HEK293 (cell line): ENCODE measurements around the gene GALNT10.
A peak's percentile ranks its signal among the peaks of the same experiment; 100 is the strongest.

Source experiments
- CTCF ChIA-PET: fragments of 350-600 bp; formaldehyde crosslinking; extraction: SDS; loops from one replicate; lab custom pipeline; 2021; ENCODE audit warnings: antibody characterized with exemption; lab: Yijun Ruan, JAX
- POLR2A ChIA-PET: fragments of 300-600 bp; formaldehyde crosslinking; extraction: SDS; loops from one replicate; lab custom pipeline; 2020; ENCODE audit warnings: antibody characterized with exemption, inconsistent platforms; lab: Yijun Ruan, JAX
- H3K27ac ChIP-seq: fragments of 200-500 bp; sonication (Bioruptor generic); 2 replicates; pipeline ENCODE4 v1.5.1; 2014; ENCODE audit warnings: low read depth, low read length, control low read depth, inconsistent platforms; ENCODE audit errors: extremely low read depth
- H3K36me3 ChIP-seq, 2 experiments: fragments of 200-500 bp in 1 of 2; sonication (Bioruptor generic) in 1 of 2; 1 replicate in 1 of 2; 2 replicates in 1 of 2; pipeline ENCODE4 v1.5.1; 2014 to 2017; ENCODE audit warnings: inconsistent platforms in 2 of 2, low read length in 2 of 2; ENCODE audit not compliant: control insufficient read depth in 2 of 2, insufficient read depth in 1 of 2
- H3K4me1 ChIP-seq: fragments of 200-500 bp; sonication (Bioruptor generic); 2 replicates; pipeline ENCODE4 v1.5.1; 2014; ENCODE audit warnings: mild to moderate bottlenecking, low read length, inconsistent platforms; ENCODE audit not compliant: control insufficient read depth, insufficient read depth
- H3K4me3 ChIP-seq: 2 replicates; pipeline ENCODE4 v1.5.1; 2011; ENCODE audit warnings: low read depth, mild to moderate bottlenecking, control low read depth, low read length, moderate library complexity
- H3K9me3 ChIP-seq: fragments of 200-500 bp; sonication (Bioruptor generic); 2 replicates; pipeline ENCODE4 v1.5.1; 2014; ENCODE audit warnings: low read depth, low read length, inconsistent platforms; ENCODE audit not compliant: control insufficient read depth, insufficient read depth
- AEBP2 ChIP-seq: fragments of 450-650 bp; formaldehyde crosslinking; IDR thresholded peaks from 2 replicates; pipeline ENCODE4 v1.5.1; 2016; ENCODE audit warnings: missing biosample characterization, missing genetic modification characterization, borderline replicate concordance
- BCL11B ChIP-seq: fragments of 450-650 bp; formaldehyde crosslinking; IDR thresholded peaks from 2 replicates; pipeline ENCODE4 v1.5.1; 2016; ENCODE audit warnings: low read depth, missing biosample characterization, missing genetic modification characterization
- BCL6B ChIP-seq: fragments of 450-650 bp; formaldehyde crosslinking; IDR thresholded peaks from 2 replicates; pipeline ENCODE4 v1.5.1; 2017; ENCODE audit warnings: missing biosample characterization, missing genetic modification characterization
- OVOL3 ChIP-seq: fragments of 450-650 bp; formaldehyde crosslinking; IDR thresholded peaks from 2 replicates; pipeline ENCODE4 v1.5.1; 2016; ENCODE audit warnings: missing biosample characterization, missing genetic modification characterization
- PBX3 ChIP-seq: sonication (generic); formaldehyde crosslinking; IDR thresholded peaks from 2 replicates; pipeline ENCODE4 v1.8.1; 2022; ENCODE audit warnings: mild to moderate bottlenecking, moderate library complexity, missing genetic modification reagents
- PRDM1 ChIP-seq: fragments of 450-650 bp; formaldehyde crosslinking; IDR thresholded peaks from 2 replicates; pipeline ENCODE4; 2016; ENCODE audit warnings: missing biosample characterization, missing genetic modification characterization
- PRDM2 ChIP-seq: fragments of 450-650 bp; formaldehyde crosslinking; IDR thresholded peaks from 2 replicates; pipeline ENCODE4 v1.5.1; 2016; ENCODE audit warnings: missing biosample characterization, missing genetic modification characterization, borderline replicate concordance
- YY2 ChIP-seq: fragments of 450-650 bp; formaldehyde crosslinking; IDR thresholded peaks from 2 replicates; pipeline ENCODE4 v1.5.1; 2016; ENCODE audit warnings: missing biosample characterization, missing genetic modification characterization
- ZBTB17 ChIP-seq: fragments of 450-650 bp; formaldehyde crosslinking; IDR thresholded peaks from 2 replicates; pipeline ENCODE4 v1.5.1; 2016; ENCODE audit warnings: missing biosample characterization, missing genetic modification characterization
- ZNF132 ChIP-seq: fragments of 450-650 bp; formaldehyde crosslinking; IDR thresholded peaks from 2 replicates; pipeline ENCODE4 v1.5.1; 2017; ENCODE audit warnings: missing biosample characterization, missing genetic modification characterization, borderline replicate concordance
- ZNF133 ChIP-seq: fragments of 450-650 bp; formaldehyde crosslinking; IDR thresholded peaks from 2 replicates; pipeline ENCODE4 v1.5.1; 2016; ENCODE audit warnings: missing biosample characterization, missing genetic modification characterization
- ZNF211 ChIP-seq: fragments of 450-650 bp; formaldehyde crosslinking; IDR thresholded peaks from 2 replicates; pipeline ENCODE4 v1.5.1; 2016; ENCODE audit warnings: low read depth, missing biosample characterization, missing genetic modification characterization
- ZNF311 ChIP-seq: fragments of 450-650 bp; formaldehyde crosslinking; IDR thresholded peaks from 2 replicates; pipeline ENCODE4 v1.5.1; 2017; ENCODE audit warnings: missing biosample characterization, missing genetic modification characterization, borderline replicate concordance
- ZNF580 ChIP-seq: fragments of 450-650 bp; formaldehyde crosslinking; IDR thresholded peaks from 2 replicates; pipeline ENCODE4 v1.5.1; 2016; ENCODE audit warnings: missing biosample characterization, missing genetic modification characterization
- ZNF639 ChIP-seq: fragments of 450-650 bp; formaldehyde crosslinking; IDR thresholded peaks from 2 replicates; pipeline ENCODE4 v1.5.1; 2016; ENCODE audit warnings: missing biosample characterization, missing genetic modification characterization
- ZNF692 ChIP-seq: fragments of 450-650 bp; formaldehyde crosslinking; IDR thresholded peaks from 2 replicates; pipeline ENCODE4 v1.5.1; 2016; ENCODE audit warnings: missing biosample characterization, missing genetic modification characterization

The GALNT10 gene

GRCh38 chr5:154286557-154286956 lies 96.0 kb downstream of the GALNT10 start (continued):
- no peak for TF ChIP-seq ZNF639 (tag by site-specific recombination)
- TF ChIP-seq ZBTB17 (tag by site-specific recombination), result no peak
- no peak for TF ChIP-seq PRDM2 (tag by site-specific recombination)
- no peak for TF ChIP-seq PBX3 (CRISPR knock-in tag)

GRCh38 chr5:154287136-154287535 lies 96.6 kb downstream of the GALNT10 start:
- Histone ChIP-seq H3K27ac (no peak overlapping the region), H3K4me3 (no peak overlapping the region), H3K9me3 (no peaks in the 10 kb centered on the region), H3K36me3 (no peaks in the 10 kb centered on the region), H3K4me1 (no peaks in the 10 kb centered on the region)
- POLR2A ChIA-PET, result interaction anchor here (0.6 kb wide), 1 partner anchor 17 kb away, joined by 3 read pairs; no protein-coding TSS in a partner anchor
- CTCF ChIA-PET, result interaction anchor here (0.6 to 1.0 kb wide), 2 partner anchors 9 to 111 kb away, joined by 3 read pairs; no protein-coding TSS in a partner anchor
- TF ChIP-seq ZNF133 (tag by site-specific recombination), result no peak
- no peak for TF ChIP-seq ZNF211 (tag by site-specific recombination)
- TF ChIP-seq PRDM1 (tag by site-specific recombination), result peak; percentile 45; the same call in 1 of the 2 replicates

- H3K4me3 ChIP-seq, result no peak overlapping the region
- CTCF ChIA-PET, result no interaction called here
- TF ChIP-seq YY2 (tag by site-specific recombination) (no peak), BCL11B (tag by site-specific recombination) (no peak), BCL6B (tag by site-specific recombination) (no peak), ZNF692 (tag by site-specific recombination) (no peak), OVOL3 (tag by site-specific recombination) (no peak), AEBP2 (tag by site-specific recombination) (no peak), ZNF580 (no peak), ZNF132 (tag by site-specific recombination) (no peak), ZNF311 (tag by site-specific recombination) (no peak)
- H3K36me3 ChIP-seq, result no peaks in the 10 kb centered on the region
- no peak overlapping the region for H3K27ac ChIP-seq
- H3K9me3 ChIP-seq, result no peaks in the 10 kb centered on the region
- H3K4me1 ChIP-seq, result no peaks in the 10 kb centered on the region
- POLR2A ChIA-PET, result no interaction called here
These were observed 97.6 kb downstream of the GALNT10 start for GRCh38 chr5:154288145-154288544.
